HG02981 (cell line): Measurements from ENCODE around the gene COMMD9.
A peak's percentile ranks its signal among the peaks of the same experiment; 100 is the strongest.

Experiments used
- ATAC-seq: cut with Tn5 transposase; IDR thresholded peaks from one replicate; pipeline ENCODE4 v1.9.1; 2021; ENCODE audit warnings: mild to moderate bottlenecking, moderate library complexity; ENCODE audit not compliant: unreplicated experiment

COMMD9 gene

DNA sequence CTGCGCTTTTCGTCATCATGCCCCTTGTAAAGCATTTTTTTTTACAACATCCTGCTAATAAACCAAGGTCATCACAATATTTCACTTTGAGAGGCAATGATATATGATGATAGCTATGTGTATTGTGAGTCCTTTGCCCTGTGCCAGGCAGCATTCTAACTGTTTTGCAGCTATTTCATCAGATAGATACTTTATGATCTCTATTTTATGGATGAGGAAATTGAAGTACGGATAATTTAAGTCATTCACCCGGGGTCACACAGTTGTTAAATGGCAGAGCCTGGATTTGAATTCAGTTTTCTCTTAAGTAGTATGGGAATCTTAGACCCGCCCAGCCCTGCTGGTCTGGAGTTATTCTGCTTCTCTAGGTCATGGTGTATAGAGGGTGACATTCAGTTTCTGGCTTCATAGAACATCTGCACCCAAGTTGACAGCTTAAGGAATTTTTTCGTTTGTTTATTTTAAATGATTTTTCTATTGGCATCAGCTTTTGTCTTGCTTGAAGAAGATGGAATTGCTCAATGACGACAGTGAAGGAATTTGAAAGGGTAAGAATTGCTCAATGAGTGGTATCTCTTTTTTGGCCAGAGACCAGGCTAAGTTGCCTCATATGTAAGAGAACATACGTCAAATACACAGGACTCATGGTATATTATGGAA is 7.8 kb upstream of the COMMD9 start:
- ATAC-seq, result no peak

DNA sequence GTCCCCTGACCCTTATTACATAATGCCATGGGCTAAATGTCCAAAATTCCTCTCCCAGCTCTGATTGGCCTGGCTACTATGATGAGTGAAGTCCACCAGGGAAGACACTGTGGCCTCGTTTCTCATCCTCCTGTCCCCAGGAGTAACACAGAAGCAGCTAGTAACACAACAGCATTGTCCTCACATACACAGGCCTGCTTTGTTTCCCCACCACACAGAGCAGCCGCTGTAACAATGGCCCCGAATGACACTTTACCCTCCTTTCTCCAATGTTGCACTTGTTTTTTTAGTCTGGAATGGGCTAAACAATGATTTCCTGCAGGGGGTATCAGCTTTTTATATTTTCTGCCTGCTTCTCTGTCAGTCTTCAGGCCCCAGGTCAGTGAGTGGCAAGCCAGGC is 6.7 kb upstream of the COMMD9 start, which contains the start of gene PRR5L:
Gene PRR5L, plus strand, starts transcription at position 363 of the 400 bp plus-strand sequence. CDS start 104,834 bp downstream, outside the sequence.
- ATAC-seq, result no peak

DNA sequence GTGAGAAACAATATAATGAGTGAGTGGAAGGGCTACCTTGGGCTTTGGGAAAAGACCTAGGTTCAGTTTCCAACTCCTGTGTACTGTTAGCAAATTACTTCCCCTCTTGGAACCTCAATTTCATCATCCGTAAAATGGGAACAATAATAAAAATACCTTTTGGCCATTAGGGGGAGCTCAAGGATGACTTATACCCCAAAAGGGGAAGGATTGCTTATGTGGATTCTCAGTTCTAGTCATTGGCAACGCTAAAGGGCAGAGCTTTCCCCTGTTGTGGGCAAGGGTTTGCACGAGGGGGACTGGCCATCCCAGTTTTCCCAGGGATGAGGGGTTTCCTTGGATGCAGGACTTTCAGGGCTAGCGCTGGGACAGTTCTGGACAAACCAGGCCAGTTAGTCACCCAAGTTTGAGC is 3.1 kb upstream of the COMMD9 start:
- no peak for ATAC-seq

DNA sequence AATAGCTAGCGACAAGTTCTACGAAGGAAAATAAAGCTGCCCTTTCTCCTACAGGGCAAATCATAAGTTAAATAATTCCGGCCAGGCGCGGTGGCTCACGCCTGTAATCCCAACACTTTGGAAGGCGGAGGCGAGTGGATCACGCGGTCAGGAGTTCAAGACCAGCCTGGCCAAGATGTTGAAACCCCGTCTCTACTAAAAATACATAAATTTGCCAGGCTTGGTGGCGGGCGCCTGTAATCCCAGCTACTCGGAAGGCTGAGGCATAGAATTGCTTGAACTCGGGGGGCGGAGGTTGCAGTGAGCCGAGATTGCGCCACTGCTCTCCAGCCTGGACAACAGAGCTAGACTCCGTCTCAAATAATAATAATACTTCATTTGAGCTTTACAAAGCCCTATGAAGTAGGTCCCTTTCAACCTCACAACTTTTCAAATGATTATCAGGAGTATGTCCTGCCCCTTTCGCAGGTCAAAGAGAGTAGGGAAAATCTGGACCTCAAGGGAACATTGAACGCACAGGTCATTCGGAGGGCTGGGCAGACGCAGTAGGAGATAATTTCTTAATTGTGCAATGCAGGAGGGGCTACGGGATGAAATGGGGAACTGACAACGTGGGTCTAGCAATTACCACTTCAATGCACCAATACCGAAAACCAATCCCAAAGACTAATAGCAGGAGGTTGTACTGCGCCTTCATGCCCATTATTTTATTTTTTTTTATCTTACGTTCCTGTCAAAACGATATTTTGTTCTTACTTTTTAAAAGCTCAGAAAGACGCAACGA is 590 bp downstream of the COMMD9 start:
- ATAC-seq, result no peak

DNA sequence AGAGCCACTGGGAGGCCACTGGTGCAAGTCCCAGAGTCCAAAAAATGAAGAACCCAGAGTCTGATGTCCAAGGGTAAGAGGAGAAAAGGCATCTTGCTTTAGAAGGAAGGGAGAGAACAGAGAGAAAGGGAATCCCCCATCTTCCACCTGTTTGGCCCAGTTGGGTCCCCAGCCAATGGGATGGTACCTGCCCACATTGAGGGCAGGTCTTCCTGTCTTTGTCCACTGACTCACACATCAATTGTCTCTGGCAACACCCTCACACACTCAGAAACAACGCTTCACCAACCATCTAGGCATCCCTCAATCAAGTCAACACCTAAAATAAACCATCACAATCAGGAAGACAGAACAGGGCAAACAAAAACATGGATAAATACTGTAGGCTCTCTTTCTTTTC is 6.3 kb downstream of the COMMD9 start:
- ATAC-seq, result no peak

DNA sequence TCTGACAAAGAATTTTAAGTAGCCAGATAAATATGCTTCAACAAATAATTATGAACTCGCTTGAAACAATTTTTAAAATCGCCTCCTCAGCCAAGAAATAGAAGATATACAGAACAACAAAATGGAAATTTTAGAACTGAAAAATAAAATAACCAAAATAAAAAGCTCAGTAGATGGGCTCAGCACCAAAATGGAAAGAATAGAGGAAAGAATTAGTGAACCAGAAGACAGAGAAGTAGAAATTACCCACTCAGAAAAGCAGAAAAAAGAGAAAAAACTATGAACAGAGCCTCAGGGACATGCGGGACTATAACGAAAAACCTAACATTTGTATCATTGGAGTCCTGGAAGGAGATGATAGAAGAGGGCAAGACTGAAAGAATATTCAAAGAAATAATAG is 7.4 kb downstream of the COMMD9 start:
- no peak for ATAC-seq

DNA sequence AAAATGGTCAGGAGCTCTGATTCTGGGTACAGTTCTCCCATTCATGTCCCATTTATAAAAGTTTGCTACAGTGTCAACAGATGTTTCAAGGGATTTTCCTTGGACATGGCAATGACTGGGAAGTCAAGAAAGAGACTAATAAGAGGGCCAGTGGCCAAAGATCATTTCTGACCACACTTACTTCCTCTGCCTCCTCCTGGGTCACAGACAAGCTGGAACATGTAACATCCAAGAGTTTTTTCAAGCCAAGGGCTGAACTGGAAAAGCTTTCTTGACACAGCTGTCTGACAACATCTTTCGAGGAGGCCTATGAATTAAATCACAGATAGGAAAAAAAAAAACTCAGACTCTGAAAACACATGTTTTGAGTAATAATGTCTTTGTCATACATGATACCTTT is 8.7 kb downstream of the COMMD9 start:
- no peak for ATAC-seq

DNA sequence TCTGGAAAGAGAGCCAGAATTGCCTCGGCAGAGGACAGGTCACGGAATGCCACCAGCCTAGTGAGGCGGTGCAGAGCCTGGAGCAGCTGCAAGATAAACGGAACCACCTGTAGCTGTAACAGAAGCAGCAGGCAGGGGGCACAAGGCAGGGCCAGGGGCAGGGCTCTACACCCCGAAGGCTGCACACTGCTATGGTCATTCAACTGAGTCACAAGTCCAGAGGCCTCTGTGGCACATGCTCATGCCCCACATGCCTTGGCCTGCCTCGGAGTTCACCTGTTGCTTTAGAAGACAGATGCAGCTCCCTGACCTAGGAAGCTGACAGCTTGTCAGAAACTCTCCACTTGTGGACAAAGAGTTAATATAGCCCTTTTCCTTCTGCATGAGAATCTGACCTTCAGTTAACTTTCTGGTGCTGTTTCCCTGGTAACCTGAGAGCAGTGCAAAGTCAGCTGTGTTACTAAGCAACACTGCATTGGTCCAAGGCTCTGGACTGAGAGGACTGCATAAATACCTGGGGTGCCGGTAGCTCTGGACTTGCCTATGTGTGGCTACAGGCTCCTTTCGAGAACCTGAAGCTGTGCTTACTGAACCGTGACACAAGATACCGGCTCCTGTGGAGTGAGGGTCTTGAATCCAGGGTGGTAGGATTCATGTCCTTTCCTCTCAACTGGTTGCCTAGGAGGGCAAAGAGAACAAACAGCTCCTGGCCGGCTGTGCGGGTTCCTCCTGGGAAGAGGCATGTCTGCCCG is 10.5 kb downstream of the COMMD9 start:
- ATAC-seq, result no peak

DNA sequence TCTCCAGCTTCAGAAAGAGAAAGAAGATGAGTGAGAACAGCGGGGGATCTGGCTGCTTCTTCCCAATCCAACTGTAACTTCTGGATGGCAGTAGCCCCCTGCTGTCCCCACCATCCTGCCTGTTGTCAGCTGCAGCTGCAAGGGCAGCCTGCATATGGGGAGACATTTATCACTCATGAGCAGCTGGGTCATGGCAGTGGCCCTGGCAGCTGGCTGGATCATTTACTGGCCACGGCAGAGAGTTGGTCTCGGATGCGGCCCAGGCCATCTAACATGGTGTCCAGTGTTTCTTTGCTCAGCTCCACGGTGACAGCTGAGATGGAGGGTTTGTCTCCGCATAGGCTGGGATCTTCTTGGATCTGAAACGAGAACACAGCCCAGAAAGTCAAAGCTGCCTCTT is 14.8 kb downstream of the COMMD9 start:
- ATAC-seq, result no peak

DNA sequence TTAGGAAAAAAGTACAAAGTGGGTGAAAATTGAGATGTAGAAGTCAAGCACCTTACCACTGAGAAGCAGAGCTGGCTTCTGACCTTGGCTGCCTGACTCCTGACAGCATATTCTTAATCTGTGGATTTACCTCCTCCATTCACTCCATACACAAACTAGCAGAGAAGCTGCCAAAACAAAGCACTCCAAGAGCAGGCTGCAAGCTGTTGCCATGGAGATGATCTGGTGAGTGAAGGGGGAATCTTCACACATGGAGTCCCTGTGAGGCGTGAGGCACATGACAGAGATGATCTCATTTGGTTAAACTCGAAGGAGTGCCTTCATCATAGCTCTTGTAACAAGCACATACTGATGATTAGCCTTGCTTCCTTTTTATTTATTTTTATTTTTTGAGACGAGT is 16.1 kb downstream of the COMMD9 start:
- no peak for ATAC-seq

DNA sequence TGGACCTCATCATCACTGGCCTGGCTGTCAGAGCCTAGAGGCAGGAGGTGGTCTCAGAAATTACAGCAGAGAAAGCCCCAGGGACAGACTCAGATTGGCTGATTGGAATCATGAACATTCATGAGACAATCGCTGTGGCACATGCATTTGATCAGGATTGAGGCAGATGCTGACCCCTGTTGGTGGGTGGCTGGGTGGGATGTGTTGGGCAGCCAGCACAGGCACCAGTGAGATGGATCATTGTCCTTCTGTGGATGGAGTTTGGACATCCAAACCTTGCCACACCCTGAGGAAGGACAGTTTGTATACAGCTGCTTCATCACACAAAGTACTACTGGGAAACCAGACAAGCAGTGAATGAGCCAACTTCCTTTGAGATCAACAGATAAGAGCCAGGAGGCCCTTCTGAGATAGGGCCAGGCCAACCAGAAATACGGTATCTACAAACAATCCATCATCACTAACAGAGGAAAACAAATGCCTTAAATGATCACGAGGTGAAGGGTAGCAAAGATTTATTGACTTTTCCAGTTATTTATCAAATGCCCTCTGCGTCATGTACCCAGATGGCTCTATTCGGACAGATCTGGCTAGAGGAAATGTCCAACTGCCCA is 17.3 kb downstream of the COMMD9 start:
- no peak for ATAC-seq

DNA sequence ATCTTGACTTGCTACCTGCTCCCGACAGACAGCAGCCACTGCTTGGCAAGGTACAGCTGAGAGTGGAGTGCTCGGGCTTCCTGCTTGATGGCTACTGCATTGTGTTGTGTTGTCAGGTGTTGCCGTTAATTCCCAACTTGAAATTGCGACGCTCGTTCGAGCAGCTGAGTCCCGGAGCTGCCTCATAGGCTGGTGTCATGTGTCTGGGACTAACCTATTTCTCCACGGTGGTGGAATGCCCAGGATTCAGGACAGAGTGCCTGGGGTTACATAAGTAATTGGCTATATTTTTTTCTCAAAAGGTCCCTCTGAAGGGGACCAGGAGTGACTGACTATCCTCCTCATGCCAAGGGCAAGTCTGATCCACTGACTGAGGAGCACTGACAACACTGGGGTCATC is 18.5 kb downstream of the COMMD9 start:
- ATAC-seq, result no peak

DNA sequence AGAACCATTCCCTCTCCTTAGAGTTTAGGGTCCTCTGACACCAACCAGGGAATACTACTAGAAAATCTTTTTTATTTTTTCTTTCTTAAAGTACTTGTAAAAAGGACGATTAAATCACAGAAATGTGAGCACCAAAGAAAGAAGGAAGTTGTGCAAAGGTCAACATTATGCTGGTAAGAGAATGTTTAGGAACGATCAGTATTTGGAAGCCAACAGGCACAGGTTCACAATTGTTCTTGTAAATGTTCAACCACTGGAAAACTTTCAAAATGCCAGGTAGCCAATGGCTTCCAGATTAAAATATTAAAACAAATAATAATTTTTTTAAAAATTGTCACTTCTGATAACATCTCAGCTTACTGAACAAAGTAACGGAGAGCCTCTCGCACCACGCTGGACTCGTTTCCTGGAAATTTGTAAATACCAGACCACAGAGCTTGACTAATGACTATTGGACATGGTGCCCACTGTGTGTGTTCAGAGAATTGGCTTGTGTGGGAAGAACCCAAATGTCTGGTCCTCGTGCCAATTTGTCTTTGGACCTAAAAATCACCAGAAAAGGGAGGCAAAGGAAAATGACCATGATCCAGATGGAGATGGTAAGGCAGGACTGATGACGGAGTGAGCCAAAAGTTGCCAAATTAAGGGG is 20.8 kb downstream of the COMMD9 start:
- ATAC-seq, result no peak

DNA sequence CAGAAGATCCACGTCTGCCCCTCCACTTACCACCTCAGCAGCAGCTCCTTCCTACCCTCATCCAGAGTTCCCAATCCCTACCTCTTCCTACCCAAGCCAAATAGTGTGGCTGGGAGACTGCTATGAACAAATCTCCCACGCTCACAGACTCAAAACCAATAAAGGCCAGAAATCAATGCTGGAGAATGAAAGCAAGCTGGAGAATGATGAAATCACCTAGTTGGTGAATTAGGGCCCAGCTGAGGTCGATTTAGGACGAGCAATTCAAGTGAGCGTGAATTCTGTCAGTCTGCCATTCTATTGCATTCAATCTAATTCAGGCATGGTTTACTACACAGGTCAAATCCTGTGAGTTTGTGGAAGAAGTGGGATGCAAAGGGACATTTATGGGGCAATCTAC is 22.5 kb downstream of the COMMD9 start:
- ATAC-seq, result no peak

DNA sequence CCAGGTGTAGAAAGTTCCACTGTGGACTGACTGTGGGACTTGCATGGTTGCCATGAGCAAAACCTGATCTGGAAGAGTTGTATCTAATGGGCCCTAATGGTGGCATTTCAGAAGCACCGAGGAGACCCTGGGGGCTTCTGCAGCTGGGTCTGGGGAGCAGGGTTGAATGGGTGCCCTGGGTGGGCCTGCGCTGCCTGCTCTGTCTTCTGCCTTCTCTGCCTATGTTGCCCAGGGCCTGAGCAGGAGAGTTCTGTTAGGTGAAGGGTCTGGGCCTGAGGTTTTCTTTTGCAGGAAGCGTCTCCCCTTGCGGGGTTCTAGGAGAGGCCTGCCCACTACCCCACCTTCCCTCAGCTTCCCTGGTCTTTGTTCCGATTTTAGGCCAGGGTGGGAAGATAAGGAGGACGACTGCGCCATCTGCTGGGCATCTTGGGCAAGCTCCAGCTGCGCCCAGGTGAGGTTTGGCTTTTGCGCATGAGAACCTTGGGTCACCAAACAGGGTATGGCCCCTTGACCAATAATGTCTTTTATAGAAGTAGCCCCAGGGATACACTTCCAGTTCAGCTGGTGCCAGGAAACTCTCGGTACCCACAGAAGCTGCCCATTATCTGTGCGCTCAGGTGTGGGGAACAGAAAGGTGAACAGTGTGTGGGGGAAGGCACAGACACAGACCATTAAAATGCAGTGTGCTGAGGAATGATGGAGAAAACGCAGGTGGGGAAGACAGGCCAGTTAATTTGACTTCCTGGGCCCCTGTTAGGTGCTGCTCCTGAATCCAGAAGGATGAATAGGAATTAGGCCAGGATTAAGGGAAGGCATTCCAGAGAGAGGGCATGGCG is 23.2 kb downstream of the COMMD9 start:
- peak; percentile 79 for ATAC-seq

DNA sequence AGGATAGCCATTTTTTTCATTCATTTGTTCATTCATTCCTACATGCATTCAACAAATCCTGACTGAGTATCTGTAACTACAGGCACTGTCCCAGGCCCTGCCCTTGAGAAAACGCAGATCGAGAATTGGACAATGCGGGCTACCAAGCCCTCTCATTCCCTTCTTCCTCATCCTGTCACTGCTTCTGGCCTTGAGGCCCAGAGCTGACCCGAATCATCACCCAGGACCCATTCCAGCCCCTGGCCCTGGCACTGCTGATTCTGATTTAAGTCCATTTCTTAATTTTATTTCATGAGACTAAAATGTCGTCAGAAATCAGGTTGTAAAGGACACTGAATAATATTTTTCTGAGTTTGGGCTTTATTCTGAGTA is 24.3 kb downstream of the COMMD9 start:
- no peak for ATAC-seq

DNA sequence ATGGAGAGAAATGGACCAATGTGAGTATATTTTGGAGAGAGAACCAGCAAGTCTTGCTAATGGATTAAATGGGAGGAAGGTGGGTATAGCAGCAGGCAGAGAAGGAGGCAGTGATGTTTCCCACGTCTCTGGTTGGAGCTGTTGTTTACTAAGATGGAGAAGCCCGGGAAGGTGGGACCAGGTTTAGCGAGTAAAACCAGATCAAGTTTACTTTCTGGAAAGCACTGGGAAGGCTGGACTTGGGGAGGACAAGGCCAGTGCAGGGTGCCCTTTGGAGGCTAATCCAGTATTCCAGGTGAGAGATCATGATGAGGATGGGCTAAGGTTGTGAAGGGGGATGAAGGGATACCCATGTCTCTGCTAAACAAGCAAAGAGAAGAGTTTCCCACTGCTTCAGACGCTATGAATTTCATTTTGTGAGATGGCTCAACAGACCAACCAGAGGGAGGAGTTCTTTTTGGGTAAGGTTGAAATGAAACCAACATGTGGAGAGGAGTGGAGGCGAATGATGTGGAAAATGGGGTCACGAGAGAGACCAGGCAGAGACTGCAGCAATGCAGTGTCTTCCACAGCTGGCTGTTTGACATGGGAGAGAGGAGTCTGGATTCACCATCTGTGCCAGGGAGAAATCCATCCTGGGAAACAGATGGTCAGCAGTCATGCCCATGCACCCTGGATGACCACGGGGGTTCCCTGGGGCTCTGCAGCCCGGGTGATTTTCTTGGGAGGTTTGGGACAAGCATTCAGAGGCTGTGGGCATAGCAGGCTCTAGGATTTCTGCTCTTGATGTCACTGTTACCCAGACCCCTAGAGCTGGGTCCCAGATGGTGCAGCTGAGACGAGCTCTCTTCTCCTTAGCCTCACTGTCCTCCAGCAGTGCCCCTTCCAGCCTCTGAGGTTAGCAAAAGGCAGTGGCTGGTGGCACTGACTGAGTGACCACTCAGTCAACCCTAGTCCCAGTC is 24.9 kb downstream of the COMMD9 start:
- no peak for ATAC-seq

DNA sequence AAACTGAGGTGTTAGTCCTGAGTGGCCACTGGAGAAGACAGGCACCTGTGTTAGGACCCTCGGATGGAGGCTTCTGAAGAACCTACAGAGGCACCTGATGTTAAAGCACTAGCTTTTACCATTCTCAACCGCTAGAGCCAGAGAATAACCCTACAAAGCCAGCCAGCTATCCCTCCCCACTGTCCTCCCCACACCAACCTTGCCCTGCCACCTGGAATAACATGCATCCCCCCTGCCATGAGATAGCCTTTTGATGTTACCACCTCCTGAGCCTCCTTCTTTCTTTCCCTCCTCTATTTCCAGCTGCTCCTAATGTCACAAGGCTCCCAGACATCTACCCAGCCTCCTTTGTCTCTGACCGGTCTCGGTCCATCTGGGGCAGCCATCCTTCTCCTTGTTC is 28.1 kb downstream of the COMMD9 start:
- ATAC-seq, result no peak
